IMR-90 (cell line): ENCODE data around the gene SLC9C2.

ENCODE experiments used
- BHLHE40 ChIP-seq: fragments of 150-350 bp; IDR thresholded peaks from 2 replicates; pipeline ENCODE4 v1.6.1; 2016; ENCODE audit warnings: mild to moderate bottlenecking, low read depth, low read length
- CEBPB ChIP-seq: IDR thresholded peaks from 2 replicates; pipeline ENCODE4 v1.6.1; 2012; ENCODE audit warnings: low read depth, low read length, improper control_type of control experiment
- CTCF ChIP-seq: conservative IDR thresholded peaks from 2 replicates; pipeline ENCODE4 v1.5.1; 2012; ENCODE audit warnings: mild to moderate bottlenecking, low read depth, low read length, improper control_type of control experiment
- ELK1 ChIP-seq: fragments of 150-350 bp; IDR thresholded peaks from 2 replicates; pipeline ENCODE4 v1.6.1; 2016; ENCODE audit warnings: low read depth, mild to moderate bottlenecking, low read length, moderate library complexity, borderline replicate concordance
- FOS ChIP-seq: fragments of 150-350 bp; IDR thresholded peaks from 2 replicates; pipeline ENCODE4 v1.6.1; 2016; ENCODE audit warnings: low read depth, low read length
- POLR2A ChIP-seq: IDR thresholded peaks from 2 replicates; pipeline ENCODE4 v1.6.1; 2012; ENCODE audit warnings: mild to moderate bottlenecking, low read depth, low read length
- RAD21 ChIP-seq: IDR thresholded peaks from 2 replicates; pipeline ENCODE4 v1.6.1; 2012; ENCODE audit warnings: low read length, improper control_type of control experiment
- RCOR1 ChIP-seq: IDR thresholded peaks from 2 replicates; pipeline ENCODE4 v1.6.1; 2012; ENCODE audit warnings: mild to moderate bottlenecking, low read length, improper control_type of control experiment; ENCODE audit not compliant: insufficient replicate concordance
- RFX5 ChIP-seq: IDR thresholded peaks from 2 replicates; pipeline ENCODE4 v1.8.0; 2012; ENCODE audit warnings: low read depth, mild to moderate bottlenecking, low read length, moderate library complexity
- SMC3 ChIP-seq: fragments of 150-350 bp; IDR thresholded peaks from 2 replicates; pipeline ENCODE4 v1.6.1; 2016; ENCODE audit warnings: low read depth, mild to moderate bottlenecking, antibody characterized with exemption, low read length, moderate library complexity

- TF ChIP-seq CTCF (no peak), ELK1 (no peak), RAD21 (no peak), SMC3 (no peak), RFX5 (no peak), POLR2A (no peak), RCOR1 (no peak), FOS (no peak), CEBPB (peak; percentile 42; the same call in 1 of the 2 replicates), BHLHE40 (no peak)
These were observed 98.6 kb downstream of the SLC9C2 start for GRCh38 chr1:173504268-173504667.
